Measurements from ENCODE around the gene RAB10.

DNA sequence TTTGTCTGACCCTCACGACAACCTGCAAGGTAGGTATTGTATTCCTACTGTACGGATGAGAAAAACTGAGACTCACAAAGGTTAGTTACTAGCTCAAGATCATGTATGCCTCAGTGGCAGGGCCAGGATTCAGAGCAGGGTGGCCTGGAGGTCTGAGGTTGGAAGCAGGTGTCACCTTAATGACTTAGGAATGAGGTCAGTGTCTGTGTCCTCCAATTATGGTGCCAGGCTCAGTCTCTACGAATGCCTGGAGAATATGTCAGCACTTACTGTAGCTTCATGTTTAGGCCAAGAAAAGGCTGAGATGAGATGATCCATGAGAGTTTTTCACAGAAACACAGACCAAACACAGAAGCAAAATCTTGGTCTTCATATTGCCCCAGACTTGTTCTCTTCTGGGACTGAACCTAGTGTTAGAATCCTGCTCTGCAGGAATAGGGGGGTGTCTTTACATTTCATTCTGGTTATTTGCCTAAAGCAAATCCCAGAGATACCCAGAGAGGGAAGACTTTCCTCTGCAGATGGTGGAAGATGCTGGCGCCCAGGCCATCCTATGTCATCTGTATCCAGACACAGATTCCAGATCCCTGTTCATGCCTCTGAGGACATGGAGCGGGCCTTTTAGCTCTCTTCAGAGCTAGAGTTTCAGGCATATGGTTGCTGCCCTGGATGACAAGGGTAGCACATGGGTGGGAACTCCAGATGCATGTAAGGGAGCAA lies 16.3 kb upstream of the RAB10 start:
- TF ChIP-seq, protein P1, sequence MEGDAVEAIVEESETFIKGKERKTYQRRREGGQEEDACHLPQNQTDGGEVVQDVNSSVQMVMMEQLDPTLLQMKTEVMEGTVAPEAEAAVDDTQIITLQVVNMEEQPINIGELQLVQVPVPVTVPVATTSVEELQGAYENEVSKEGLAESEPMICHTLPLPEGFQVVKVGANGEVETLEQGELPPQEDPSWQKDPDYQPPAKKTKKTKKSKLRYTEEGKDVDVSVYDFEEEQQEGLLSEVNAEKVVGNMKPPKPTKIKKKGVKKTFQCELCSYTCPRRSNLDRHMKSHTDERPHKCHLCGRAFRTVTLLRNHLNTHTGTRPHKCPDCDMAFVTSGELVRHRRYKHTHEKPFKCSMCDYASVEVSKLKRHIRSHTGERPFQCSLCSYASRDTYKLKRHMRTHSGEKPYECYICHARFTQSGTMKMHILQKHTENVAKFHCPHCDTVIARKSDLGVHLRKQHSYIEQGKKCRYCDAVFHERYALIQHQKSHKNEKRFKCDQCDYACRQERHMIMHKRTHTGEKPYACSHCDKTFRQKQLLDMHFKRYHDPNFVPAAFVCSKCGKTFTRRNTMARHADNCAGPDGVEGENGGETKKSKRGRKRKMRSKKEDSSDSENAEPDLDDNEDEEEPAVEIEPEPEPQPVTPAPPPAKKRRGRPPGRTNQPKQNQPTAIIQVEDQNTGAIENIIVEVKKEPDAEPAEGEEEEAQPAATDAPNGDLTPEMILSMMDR (IDR thresholded peaks at IDR 0.05; ENCODE audit: insufficient read depth, low read depth, low read length): no peak
- TF ChIP-seq EZH2 (IDR thresholded peaks at IDR 0.05; ENCODE audit: insufficient read depth, low read length): no peak

All from astrocyte (in vitro differentiated cells and primary cell).